ENCODE results near the gene B3GALNT2. TPM values are rescaled to one million over a fixed set of nuclear protein-coding genes. Genes with fewer than 3 reads are reported as not detected.

Gene B3GALNT2
- total and polyA plus RNA-seq, 2 of the 8 experiments (the other 6 are each of a cell fraction or from before 2014, with no cell fraction given), result 15.4 to 39.4 TPM

DNA sequence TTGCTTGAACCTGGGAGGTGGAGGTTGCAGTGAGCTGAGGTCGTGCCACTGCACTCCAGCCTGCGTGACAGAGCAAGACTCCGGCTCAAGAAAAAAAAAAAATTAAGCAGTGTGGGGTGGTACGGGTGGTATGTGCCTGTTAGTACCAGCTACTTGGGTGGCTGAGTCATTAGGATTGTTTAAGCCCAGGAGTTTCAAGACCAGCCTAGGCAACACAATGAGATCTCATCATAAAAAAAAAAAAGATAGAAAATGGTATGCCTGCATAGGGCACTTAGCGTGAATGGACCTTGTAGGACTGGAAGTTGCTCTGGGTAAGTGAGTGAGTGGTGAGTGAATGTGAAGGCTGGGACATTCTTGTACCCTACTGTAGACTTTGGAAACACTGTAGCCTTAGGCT is 100.1 kb downstream of the B3GALNT2 start (continued):
- TF ChIP-seq KDM1A (IDR thresholded peaks at IDR 0.05; ENCODE audit: borderline replicate concordance, low read length), result no peak
- TF ChIP-seq, protein P1, sequence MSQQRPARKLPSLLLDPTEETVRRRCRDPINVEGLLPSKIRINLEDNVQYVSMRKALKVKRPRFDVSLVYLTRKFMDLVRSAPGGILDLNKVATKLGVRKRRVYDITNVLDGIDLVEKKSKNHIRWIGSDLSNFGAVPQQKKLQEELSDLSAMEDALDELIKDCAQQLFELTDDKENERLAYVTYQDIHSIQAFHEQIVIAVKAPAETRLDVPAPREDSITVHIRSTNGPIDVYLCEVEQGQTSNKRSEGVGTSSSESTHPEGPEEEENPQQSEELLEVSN (IDR thresholded peaks at IDR 0.05), result no peak
- no peak for TF ChIP-seq SP2 (IDR thresholded peaks at IDR 0.05; ENCODE audit: low read length)
- TF ChIP-seq, protein P2, sequence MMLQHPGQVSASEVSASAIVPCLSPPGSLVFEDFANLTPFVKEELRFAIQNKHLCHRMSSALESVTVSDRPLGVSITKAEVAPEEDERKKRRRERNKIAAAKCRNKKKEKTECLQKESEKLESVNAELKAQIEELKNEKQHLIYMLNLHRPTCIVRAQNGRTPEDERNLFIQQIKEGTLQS (IDR thresholded peaks at IDR 0.05; ENCODE audit: insufficient read depth, low read depth, low read length), result no peak
- no peak for TF ChIP-seq ASH2L (IDR thresholded peaks at IDR 0.05; ENCODE audit: low read length)

Data from H1 (cell line).